Activated CD8-positive, alpha-beta T cell treated with anti-CD3 and anti-CD28 coated beads, Interleukin-2, amount 10 ng/mL, durations not matched to agents 7 days and 5 days (primary cell): ENCODE measurements around the gene MBD1. TPM values are rescaled to one million over a fixed set of nuclear protein-coding genes. Genes with fewer than 3 reads are reported as not detected.
A peak's percentile ranks its signal among the peaks of the same experiment; 100 is the strongest.
"Not testable (repeated sequence)": the region's sequence is repeated elsewhere in the genome, so short reads cannot be mapped to it uniquely, and the experiment has no call there.

Experiments
- ATAC-seq: fragments of 150-1000 bp; cut with Tn5 transposase; one replicate; pipeline ENCODE4 v1.10.0; 2021; ENCODE audit warnings: moderate library complexity
- CTCF ChIA-PET: fragments of 350-600 bp; sonication (Branson Sonifier 250); formaldehyde crosslinking; loops from one replicate; lab custom pipeline; 2021; ENCODE audit warnings: antibody characterized with exemption; lab: Charles Lee
- POLR2A ChIA-PET: fragments of 350-600 bp; sonication (Branson Sonifier 250); formaldehyde crosslinking; loops from one replicate; lab custom pipeline; 2021; ENCODE audit warnings: antibody characterized with exemption; lab: Charles Lee
- DNase-seq: peaks from one replicate; pipeline ENCODE4 v3.0.0-alpha.2; 2020
- H3K27ac Mint-ChIP-seq: one replicate; pipeline ENCODE4 v1.8.0; 2021; ENCODE audit warnings: mild to moderate bottlenecking, mixed read lengths
- H3K27me3 Mint-ChIP-seq: one replicate; pipeline ENCODE4 v1.8.0; 2021; ENCODE audit warnings: low read depth, mixed read lengths
- H3K36me3 Mint-ChIP-seq: one replicate; pipeline ENCODE4 v1.8.0; 2021; ENCODE audit warnings: low read depth, mixed read lengths
- H3K4me1 Mint-ChIP-seq: one replicate; pipeline ENCODE4 v1.8.0; 2021; ENCODE audit warnings: low read depth, mixed read lengths
- H3K4me3 Mint-ChIP-seq: one replicate; pipeline ENCODE4 v1.8.0; 2021; ENCODE audit warnings: mild to moderate bottlenecking, mixed read lengths
- H3K9me3 Mint-ChIP-seq: one replicate; pipeline ENCODE4 v1.8.0; 2022; ENCODE audit warnings: mixed read lengths; ENCODE audit not compliant: insufficient read depth
- total RNA-seq, 2 experiments: library from RNA; stranded (reverse); gene quantifications; one replicate each; pipeline ENCODE4 v1.2.3, GENCODE V29; 2021

MBD1 gene
- total RNA-seq, 2 experiments from 2014 or later, result 97.3 to 101 TPM

GRCh38 chr18:50308851-50309250 is 27.5 kb upstream of the MBD1 start:
- H3K36me3 Mint-ChIP-seq, DNase-seq, H3K9me3 Mint-ChIP-seq, H3K27ac Mint-ChIP-seq, ATAC-seq, H3K4me3 Mint-ChIP-seq: not testable (repeated sequence)
- Mint-ChIP-seq H3K4me1 (peaks cover 25% of the 10 kb centered on the region), H3K27me3 (peaks cover 15% of the 10 kb centered on the region)
- ChIA-PET POLR2A (interaction anchor here (0.8 kb wide), 1 partner anchor 11 kb away, joined by 3 read pairs; no protein-coding TSS in a partner anchor), CTCF (interaction anchor here (1.0 to 3.3 kb wide), 5 partner anchors 9 to 48 kb away, joined by 3 to 21 read pairs (median 6); partner anchors contain the start of gene MBD1)

GRCh38 chr18:50307738-50308470 is 26.6 kb upstream of the MBD1 start:
- DNase-seq (peak; percentile 97), ATAC-seq (peak; percentile 100)
- Mint-ChIP-seq H3K36me3 (peaks cover 6% of the 10 kb centered on the region), H3K4me1 (peaks cover 25% of the 10 kb centered on the region), H3K9me3 (no peaks in the 10 kb centered on the region), H3K27ac (peak overlapping the region; percentile 86), H3K4me3 (peak overlapping the region; percentile 86), H3K27me3 (peaks cover 20% of the 10 kb centered on the region)
- POLR2A ChIA-PET, result interaction anchor here (0.6 to 1.5 kb wide), 7 partner anchors 10 to 49 kb away, joined by 3 to 6 read pairs (median 3); partner anchors contain the start of gene MBD1
- CTCF ChIA-PET, result interaction anchor here (1.0 to 3.3 kb wide), 7 partner anchors 10 to 49 kb away, joined by 3 to 21 read pairs (median 7); no protein-coding TSS in a partner anchor

DNA sequence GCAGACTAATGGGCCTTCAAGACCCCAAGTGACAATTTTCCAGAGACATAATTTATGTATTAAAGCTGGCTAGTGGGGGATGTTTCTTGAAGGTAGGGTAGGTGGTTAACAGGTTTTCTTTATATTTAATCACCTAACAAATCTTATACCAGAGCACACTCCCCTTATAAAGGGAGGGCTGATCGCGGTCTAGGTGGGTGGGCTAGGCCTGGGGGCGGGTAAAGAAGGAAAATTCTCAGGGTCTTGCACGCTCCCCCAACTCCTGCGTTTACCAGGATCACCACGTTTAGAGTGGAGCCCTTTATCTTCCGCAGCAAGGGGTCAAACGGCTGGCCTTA is 26.0 kb upstream of the MBD1 start:
- H3K4me3 Mint-ChIP-seq, result peak overlapping the region; percentile 86
- H3K9me3 Mint-ChIP-seq, result no peaks in the 10 kb centered on the region
- CTCF ChIA-PET, result interaction anchor here (1.1 to 3.3 kb wide), 6 partner anchors 9 to 50 kb away, joined by 3 to 21 read pairs (median 7); no protein-coding TSS in a partner anchor
- no peak for ATAC-seq
- peak overlapping the region; percentile 86 for H3K27ac Mint-ChIP-seq
- no peak for DNase-seq
- peaks cover 25% of the 10 kb centered on the region for H3K4me1 Mint-ChIP-seq
- H3K36me3 Mint-ChIP-seq, result peaks cover 6% of the 10 kb centered on the region
- POLR2A ChIA-PET, result interaction anchor here (0.6 to 1.5 kb wide), 6 partner anchors 9 to 50 kb away, joined by 3 to 6 read pairs (median 4); partner anchors contain the start of gene MBD1
- H3K27me3 Mint-ChIP-seq, result peaks cover 24% of the 10 kb centered on the region

- ChIA-PET POLR2A (interaction anchor here (0.6 to 1.9 kb wide), 5 partner anchors 18 to 50 kb away, joined by 3 to 5 read pairs (median 3); no protein-coding TSS in a partner anchor), CTCF (interaction anchor here (1.3 to 3.3 kb wide), 5 partner anchors 9 to 50 kb away, joined by 6 to 21 read pairs (median 7); no protein-coding TSS in a partner anchor)
- H3K27ac Mint-ChIP-seq, result peak overlapping the region; percentile 86
- peaks cover 6% of the 10 kb centered on the region for H3K36me3 Mint-ChIP-seq
- H3K4me1 Mint-ChIP-seq, result peaks cover 25% of the 10 kb centered on the region
- peaks cover 26% of the 10 kb centered on the region for H3K27me3 Mint-ChIP-seq
- peak overlapping the region; percentile 86 for H3K4me3 Mint-ChIP-seq
- H3K9me3 Mint-ChIP-seq, result no peaks in the 10 kb centered on the region
- DNase-seq (no peak), ATAC-seq (no peak)
These were observed 25.6 kb upstream of the MBD1 start for GRCh38 chr18:50306944-50307343.

DNA sequence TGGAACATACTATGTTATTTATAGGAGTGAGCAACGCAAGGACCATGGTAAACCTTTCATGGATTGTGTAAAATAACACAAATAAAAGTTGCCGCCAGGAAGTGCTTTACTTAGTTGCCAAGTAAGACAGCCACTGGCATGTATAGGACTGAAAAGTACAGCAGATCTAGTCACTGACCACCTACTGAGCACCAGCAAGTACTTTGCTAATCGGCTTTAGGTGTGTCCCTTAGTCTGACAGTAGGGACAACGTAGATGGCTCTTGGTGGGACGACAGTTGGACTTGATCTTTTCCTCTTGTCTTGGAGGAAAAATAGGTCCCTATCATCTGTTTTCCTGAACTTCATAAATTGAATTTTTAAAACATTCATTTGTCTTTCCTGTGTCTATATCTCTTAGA is 19.8 kb upstream of the MBD1 start:
- CTCF ChIA-PET, result no interaction called here

GRCh38 chr18:50299626-50300388 is 18.5 kb upstream of the MBD1 start:
- no peaks in the 10 kb centered on the region for H3K9me3 Mint-ChIP-seq
- DNase-seq (no peak), ATAC-seq (no peak)
- POLR2A ChIA-PET, result no interaction called here
- peaks cover 44% of the 10 kb centered on the region for H3K27me3 Mint-ChIP-seq
- H3K36me3 Mint-ChIP-seq, result peaks cover 3% of the 10 kb centered on the region
- H3K4me3 Mint-ChIP-seq, result no peak overlapping the region
- H3K27ac Mint-ChIP-seq, result no peak overlapping the region
- CTCF ChIA-PET, result interaction anchor here (1.3 kb wide), 1 partner anchor 58 kb away, joined by 4 read pairs; no protein-coding TSS in a partner anchor
- peaks cover 25% of the 10 kb centered on the region for H3K4me1 Mint-ChIP-seq

More for the DNA sequence above, 19.8 kb upstream of the MBD1 start:
- ATAC-seq (no peak), DNase-seq (no peak)
- no peaks in the 10 kb centered on the region for H3K9me3 Mint-ChIP-seq
- no peak overlapping the region for H3K27ac Mint-ChIP-seq
- H3K4me3 Mint-ChIP-seq, result no peak overlapping the region
- peaks cover 19% of the 10 kb centered on the region for H3K4me1 Mint-ChIP-seq
- H3K36me3 Mint-ChIP-seq, result peaks cover 9% of the 10 kb centered on the region
- peaks cover 45% of the 10 kb centered on the region for H3K27me3 Mint-ChIP-seq
- POLR2A ChIA-PET, result no interaction called here

DNA sequence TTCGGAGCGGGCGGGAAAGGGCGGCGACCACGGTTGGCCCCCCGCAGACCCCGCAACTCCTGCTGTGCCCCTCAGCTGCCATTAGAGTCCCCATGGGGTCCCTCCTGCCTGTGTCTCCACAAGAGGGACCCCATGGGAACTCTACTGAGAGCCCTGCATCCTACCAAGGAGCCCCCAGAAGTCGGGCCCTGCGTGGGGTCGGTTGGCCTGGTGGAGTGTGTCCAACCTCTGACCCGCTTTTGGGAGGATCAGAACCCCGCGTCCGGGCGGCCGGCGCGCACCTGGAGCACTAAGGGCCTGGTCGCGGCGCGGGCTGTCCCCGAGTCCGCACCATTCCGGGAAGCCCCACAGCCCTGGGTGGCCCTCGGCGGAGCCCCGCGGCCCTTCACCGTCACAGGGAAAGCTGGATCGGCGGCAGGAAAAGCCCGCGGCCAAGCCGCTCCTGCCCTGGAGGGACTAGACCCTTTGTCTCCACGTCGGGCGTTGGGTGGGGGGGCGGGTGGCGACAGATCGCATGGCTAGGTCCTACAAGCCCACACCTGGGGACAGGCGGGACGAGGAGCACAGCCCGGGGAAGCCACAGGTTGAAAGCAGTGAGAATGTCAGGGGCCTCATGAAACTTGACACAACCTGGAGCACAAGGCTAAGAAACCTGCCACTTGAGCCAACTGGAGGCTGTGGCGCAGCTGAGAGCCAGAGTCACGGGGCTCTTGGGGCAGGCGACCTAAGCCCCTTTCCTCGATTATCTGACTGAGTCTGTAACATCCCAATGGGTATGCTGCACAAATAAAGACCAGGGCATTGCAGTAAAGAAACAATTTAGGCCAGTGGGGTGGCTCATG is 17.3 kb upstream of the MBD1 start:
- ChIA-PET CTCF (interaction anchor here (1.0 to 1.5 kb wide), 4 partner anchors 9 to 58 kb away, joined by 3 to 7 read pairs (median 5); no protein-coding TSS in a partner anchor), POLR2A (interaction anchor here (1.0 to 1.7 kb wide), 3 partner anchors 9 to 21 kb away, joined by 3 to 6 read pairs (median 3); partner anchors contain the start of gene MBD1)
- peak; percentile 17 for ATAC-seq
- peak overlapping the region; percentile 69 for H3K4me3 Mint-ChIP-seq
- H3K27ac Mint-ChIP-seq, result no peak overlapping the region
- DNase-seq, result no peak
- H3K27me3 Mint-ChIP-seq, result peaks cover 38% of the 10 kb centered on the region
- H3K4me1 Mint-ChIP-seq, result peaks cover 25% of the 10 kb centered on the region
- no peaks in the 10 kb centered on the region for H3K9me3 Mint-ChIP-seq
- peaks cover 3% of the 10 kb centered on the region for H3K36me3 Mint-ChIP-seq

- ATAC-seq, result peak; percentile 99
- CTCF ChIA-PET, result interaction anchor here (1.0 to 1.5 kb wide), 4 partner anchors 9 to 59 kb away, joined by 3 to 7 read pairs (median 5); no protein-coding TSS in a partner anchor
- Mint-ChIP-seq H3K9me3 (no peaks in the 10 kb centered on the region), H3K27me3 (peaks cover 33% of the 10 kb centered on the region), H3K36me3 (peaks cover 3% of the 10 kb centered on the region), H3K27ac (peak overlapping the region; percentile 46), H3K4me1 (peaks cover 25% of the 10 kb centered on the region), H3K4me3 (peak overlapping the region; percentile 69)
- POLR2A ChIA-PET, result interaction anchor here (1.0 to 1.7 kb wide), 3 partner anchors 10 to 22 kb away, joined by 3 to 6 read pairs (median 3); partner anchors contain the start of gene MBD1
- DNase-seq, result peak; percentile 89
These were observed 16.5 kb upstream of the MBD1 start for GRCh38 chr18:50297621-50298442.

DNA sequence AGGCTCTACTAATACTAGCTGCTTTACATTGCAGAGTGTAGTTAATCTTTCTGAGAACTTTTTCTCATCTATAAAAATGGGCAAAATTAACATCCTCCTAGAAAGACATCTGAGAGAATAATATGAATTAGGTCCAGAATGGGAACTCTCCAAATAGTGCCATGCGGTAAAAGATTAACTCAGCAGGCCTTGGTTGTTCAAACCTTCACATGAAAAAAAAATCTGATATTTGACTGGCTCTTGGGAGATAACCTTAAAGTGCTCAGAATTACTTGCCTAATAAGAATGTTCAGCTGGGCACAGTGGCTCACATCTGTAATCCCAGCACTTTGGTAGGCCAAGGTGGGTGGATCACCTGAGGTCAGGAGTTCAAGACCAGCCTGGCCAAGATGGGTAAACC is 11.7 kb upstream of the MBD1 start:
- no peak overlapping the region for H3K27ac Mint-ChIP-seq
- H3K36me3 Mint-ChIP-seq, result no peaks in the 10 kb centered on the region
- ChIA-PET CTCF (interaction anchor here (2.1 kb wide), 1 partner anchor 64 kb away, joined by 11 read pairs; no protein-coding TSS in a partner anchor), POLR2A (no interaction called here)
- no peak for ATAC-seq
- no peak overlapping the region for H3K4me3 Mint-ChIP-seq
- H3K9me3 Mint-ChIP-seq, result no peaks in the 10 kb centered on the region
- peaks cover 25% of the 10 kb centered on the region for H3K4me1 Mint-ChIP-seq
- H3K27me3 Mint-ChIP-seq, result peaks cover 10% of the 10 kb centered on the region
- no peak for DNase-seq

DNA sequence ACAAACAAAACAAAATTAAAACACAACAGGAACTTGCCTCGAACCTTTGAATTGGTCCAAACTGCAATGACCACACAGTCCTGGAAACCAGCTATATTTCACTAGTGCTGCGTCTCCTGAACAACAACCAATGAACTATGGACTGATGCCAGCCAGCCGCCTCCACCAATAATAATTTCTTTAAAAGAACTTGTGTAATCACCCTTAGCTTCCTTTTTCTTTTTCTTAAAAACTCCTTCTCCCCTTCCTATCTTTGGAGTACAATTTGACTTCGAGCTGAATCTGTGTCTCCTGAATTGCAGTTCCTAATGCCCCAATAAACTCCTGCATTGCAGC is 7.8 kb upstream of the MBD1 start:
- ATAC-seq (no peak), DNase-seq (no peak)
- Mint-ChIP-seq H3K27me3 (no peaks in the 10 kb centered on the region), H3K4me1 (peaks cover 34% of the 10 kb centered on the region), H3K36me3 (peaks cover 31% of the 10 kb centered on the region), H3K4me3 (peak overlapping the region; percentile 58), H3K27ac (peak overlapping the region; percentile 48), H3K9me3 (no peaks in the 10 kb centered on the region)
- ChIA-PET CTCF (interaction anchor here (0.9 to 3.3 kb wide), 5 partner anchors 9 to 67 kb away, joined by 3 to 25 read pairs (median 4); no protein-coding TSS in a partner anchor), POLR2A (interaction anchor here (1.1 to 1.2 kb wide), 3 partner anchors 7 to 18 kb away, joined by 3 to 4 read pairs (median 3); partner anchors contain the start of gene MBD1)
